Prostate gland (tissue), 2 donors: ENCODE measurements around the gene BMPER.

Experiments
- POLR2A ChIP-seq: fragments of 450-650 bp; IDR thresholded peaks from one replicate; pipeline ENCODE4 v1.6.1; 2016; ENCODE audit warnings: antibody characterized with exemption, mild to moderate bottlenecking
- TF ChIP-seq, protein P1 (sequence below), 4 experiments: fragments of 200-600 bp in 2 of 4; fragments of 450-650 bp in 2 of 4; sonication (generic) in 2 of 4; IDR thresholded peaks; 1 replicate in 3 of 4; 2 replicates in 1 of 4; pipeline ENCODE4 v1.5.1; 2016 to 2019; ENCODE audit warnings: antibody characterized with exemption in 4 of 4, mild to moderate bottlenecking in 2 of 4, moderate library complexity in 2 of 4

DNA sequence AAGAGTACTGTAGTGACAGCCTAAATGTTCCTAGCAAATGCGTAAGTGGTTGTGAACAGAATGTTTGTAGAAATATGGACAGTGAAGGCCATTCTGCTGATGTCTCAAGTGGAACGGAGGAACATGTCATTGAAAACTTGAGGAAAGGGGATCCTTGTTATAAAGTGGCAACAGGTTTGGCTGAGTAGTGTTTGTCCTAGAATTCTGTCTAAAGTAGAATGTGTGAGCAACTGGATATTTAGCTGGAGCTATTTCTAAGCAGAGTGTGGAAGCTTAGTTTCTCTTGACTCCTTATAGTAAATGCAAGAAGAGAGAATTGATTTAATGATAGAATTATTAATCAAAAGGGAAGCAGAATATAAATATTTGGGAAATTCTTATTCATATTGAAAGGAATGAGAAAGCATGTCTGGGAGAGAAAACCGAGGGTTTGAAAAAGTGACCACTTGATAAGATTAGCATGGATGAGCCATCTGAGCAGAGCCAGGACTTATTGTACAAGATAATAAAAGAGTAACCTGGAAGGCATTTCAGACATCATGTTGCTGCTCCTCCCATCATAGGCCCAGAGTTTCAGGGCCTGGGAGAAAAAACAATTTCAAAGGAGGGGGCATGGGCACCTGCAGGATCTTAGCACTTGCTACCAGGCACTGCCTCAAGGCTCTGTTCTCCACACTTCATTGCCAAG is 276.1 kb downstream of the BMPER start:
- TF ChIP-seq, protein P1, sequence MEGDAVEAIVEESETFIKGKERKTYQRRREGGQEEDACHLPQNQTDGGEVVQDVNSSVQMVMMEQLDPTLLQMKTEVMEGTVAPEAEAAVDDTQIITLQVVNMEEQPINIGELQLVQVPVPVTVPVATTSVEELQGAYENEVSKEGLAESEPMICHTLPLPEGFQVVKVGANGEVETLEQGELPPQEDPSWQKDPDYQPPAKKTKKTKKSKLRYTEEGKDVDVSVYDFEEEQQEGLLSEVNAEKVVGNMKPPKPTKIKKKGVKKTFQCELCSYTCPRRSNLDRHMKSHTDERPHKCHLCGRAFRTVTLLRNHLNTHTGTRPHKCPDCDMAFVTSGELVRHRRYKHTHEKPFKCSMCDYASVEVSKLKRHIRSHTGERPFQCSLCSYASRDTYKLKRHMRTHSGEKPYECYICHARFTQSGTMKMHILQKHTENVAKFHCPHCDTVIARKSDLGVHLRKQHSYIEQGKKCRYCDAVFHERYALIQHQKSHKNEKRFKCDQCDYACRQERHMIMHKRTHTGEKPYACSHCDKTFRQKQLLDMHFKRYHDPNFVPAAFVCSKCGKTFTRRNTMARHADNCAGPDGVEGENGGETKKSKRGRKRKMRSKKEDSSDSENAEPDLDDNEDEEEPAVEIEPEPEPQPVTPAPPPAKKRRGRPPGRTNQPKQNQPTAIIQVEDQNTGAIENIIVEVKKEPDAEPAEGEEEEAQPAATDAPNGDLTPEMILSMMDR (IDR thresholded peaks at IDR 0.05) = no peak
- TF ChIP-seq POLR2A = no peak
